Prostate gland (tissue), 2 donors: Measurements from ENCODE around the gene CMTM1. TPM values are rescaled to one million over a fixed set of nuclear protein-coding genes. Genes with fewer than 3 reads are reported as not detected.
"Not testable (repeated sequence)": the region's sequence is repeated elsewhere in the genome, so short reads cannot be mapped to it uniquely, and the experiment has no call there.

Source experiments
- DNase-seq: peaks from one replicate; pipeline ENCODE4 v3.0.0-alpha.2; 2019; ENCODE audit warnings: low spot score
- H3K27ac ChIP-seq, 2 donors: fragments of 200-600 bp; sonication (generic); 2 replicates each; pipeline ENCODE4 v1.5.1; 2017 to 2019
- H3K27me3 ChIP-seq: fragments of 200-600 bp; sonication (generic); replicated peaks from 2 replicates; pipeline ENCODE4 v1.5.1; 2019; ENCODE audit not compliant: insufficient read depth
- H3K36me3 ChIP-seq, 2 donors: fragments of 200-600 bp; sonication (generic); 1 replicate in 1 of 2; 2 replicates in 1 of 2; pipeline versions ENCODE4 v1.5.1 to v1.8.1; 2017 to 2019
- H3K4me1 ChIP-seq: fragments of 200-600 bp; sonication (generic); replicated peaks from 2 replicates; pipeline ENCODE4 v1.5.1; 2019
- H3K4me3 ChIP-seq, 2 donors: fragments of 200-600 bp; sonication (generic); 2 replicates each; pipeline ENCODE4 v1.5.1; 2017 to 2019
- H3K9me3 ChIP-seq: fragments of 200-600 bp; sonication (generic); 2 replicates; pipeline ENCODE4 v1.5.1; 2017
- POLR2A ChIP-seq: fragments of 450-650 bp; IDR thresholded peaks from one replicate; pipeline ENCODE4 v1.6.1; 2016; ENCODE audit warnings: antibody characterized with exemption, mild to moderate bottlenecking
- POLR2AphosphoS5 ChIP-seq: sonication (generic); formaldehyde crosslinking; IDR thresholded peaks from one replicate; pipeline ENCODE4 v1.6.1; 2017; ENCODE audit warnings: antibody characterized with exemption
- WGBS: methylation state at CpG from one replicate; pipeline ENCODE4 v1.1.5; 2018; 5-methylcytosine and 5-hydroxymethylcytosine counted together
- intact Hi-C: fragments of 100-400 bp; cut with DNase I; formaldehyde crosslinking; loops from one replicate; pipeline ENCODE4 v1.14.2; 2022
- small RNA-seq, 2 donors: library from RNA; depleted of rRNA; stranded (forward); fragments of <200 nt; gene quantifications; one replicate each; pipeline ENCODE3, GENCODE V24; 2016
- total RNA-seq, 2 donors: library from RNA; depleted of rRNA; stranded (reverse); fragments of >200 nt; gene quantifications; one replicate each; pipeline ENCODE4 v1.1.0, GENCODE V29; 2016
- TF ChIP-seq, protein P1 (sequence below), 4 experiments: fragments of 200-600 bp in 2 of 4; fragments of 450-650 bp in 2 of 4; sonication (generic) in 2 of 4; IDR thresholded peaks; 1 replicate in 3 of 4; 2 replicates in 1 of 4; pipeline ENCODE4 v1.5.1; 2016 to 2019; ENCODE audit warnings: antibody characterized with exemption in 4 of 4, mild to moderate bottlenecking in 2 of 4, moderate library complexity in 2 of 4

The CMTM1 gene
- total RNA-seq, 2 donors from 2014 or later = 1.5 to 2.6 TPM

DNA sequence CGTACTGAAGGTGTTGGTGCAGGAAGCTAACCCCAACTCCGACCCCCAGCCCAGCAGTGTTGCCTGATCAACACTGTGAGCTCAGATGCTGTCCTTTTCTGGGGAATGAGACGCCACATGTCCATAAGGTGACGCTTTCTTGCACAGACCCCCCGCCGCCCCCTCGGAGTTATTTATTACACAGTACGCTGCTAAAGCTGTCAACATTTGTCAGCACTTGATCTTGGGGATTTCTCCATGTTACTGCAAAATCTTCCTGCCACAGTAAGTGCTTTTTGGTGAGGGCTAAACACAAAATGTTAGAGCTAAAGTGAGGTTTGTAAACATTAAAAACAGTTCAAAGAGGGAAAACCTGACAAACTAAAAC, 54.2 kb downstream of the CMTM1 start:
- intact Hi-C loops = no loop called here
- peaks cover 6% of the 10 kb centered on the region for H3K4me1 ChIP-seq
- no peaks in the 10 kb centered on the region for H3K9me3 ChIP-seq
- H3K27ac ChIP-seq = no peak overlapping the region
- H3K4me3 ChIP-seq = no peak overlapping the region
- TF ChIP-seq POLR2A = no peak
- 76% methylated on average over 8 of the region's 8 CpGs for WGBS
- no peaks in the 10 kb centered on the region for H3K36me3 ChIP-seq
- DNase-seq = no peak
- H3K27me3 ChIP-seq = no peaks in the 10 kb centered on the region

DNA sequence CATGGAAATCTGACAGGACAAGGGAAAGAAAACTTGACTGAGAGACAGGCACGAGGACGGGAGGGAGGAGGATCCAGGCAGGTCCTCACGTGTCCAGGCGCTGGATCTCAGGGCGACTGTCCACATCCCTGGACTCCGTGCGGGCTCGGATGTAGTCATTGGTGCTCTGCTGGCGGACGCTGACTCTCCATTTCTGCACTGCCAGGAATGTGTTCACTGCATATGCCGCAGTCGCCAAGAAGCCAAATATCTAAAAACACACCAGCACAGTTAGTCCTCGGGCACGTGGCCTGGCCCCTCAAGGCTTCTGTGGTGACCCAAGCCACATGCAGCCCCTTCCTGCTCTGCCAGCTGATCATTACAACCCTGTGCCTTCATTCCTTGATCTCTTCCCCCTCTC, 55.7 kb downstream of the CMTM1 start:
- Histone ChIP-seq H3K4me3 (no peak overlapping the region), H3K36me3 (no peaks in the 10 kb centered on the region), H3K9me3 (no peaks in the 10 kb centered on the region), H3K27ac (no peak overlapping the region), H3K27me3 (no peaks in the 10 kb centered on the region), H3K4me1 (peaks cover 6% of the 10 kb centered on the region)
- no peak for DNase-seq
- WGBS = 85% methylated on average over 14 of the region's 14 CpGs
- intact Hi-C loops = no loop called here
- TF ChIP-seq, protein P1, sequence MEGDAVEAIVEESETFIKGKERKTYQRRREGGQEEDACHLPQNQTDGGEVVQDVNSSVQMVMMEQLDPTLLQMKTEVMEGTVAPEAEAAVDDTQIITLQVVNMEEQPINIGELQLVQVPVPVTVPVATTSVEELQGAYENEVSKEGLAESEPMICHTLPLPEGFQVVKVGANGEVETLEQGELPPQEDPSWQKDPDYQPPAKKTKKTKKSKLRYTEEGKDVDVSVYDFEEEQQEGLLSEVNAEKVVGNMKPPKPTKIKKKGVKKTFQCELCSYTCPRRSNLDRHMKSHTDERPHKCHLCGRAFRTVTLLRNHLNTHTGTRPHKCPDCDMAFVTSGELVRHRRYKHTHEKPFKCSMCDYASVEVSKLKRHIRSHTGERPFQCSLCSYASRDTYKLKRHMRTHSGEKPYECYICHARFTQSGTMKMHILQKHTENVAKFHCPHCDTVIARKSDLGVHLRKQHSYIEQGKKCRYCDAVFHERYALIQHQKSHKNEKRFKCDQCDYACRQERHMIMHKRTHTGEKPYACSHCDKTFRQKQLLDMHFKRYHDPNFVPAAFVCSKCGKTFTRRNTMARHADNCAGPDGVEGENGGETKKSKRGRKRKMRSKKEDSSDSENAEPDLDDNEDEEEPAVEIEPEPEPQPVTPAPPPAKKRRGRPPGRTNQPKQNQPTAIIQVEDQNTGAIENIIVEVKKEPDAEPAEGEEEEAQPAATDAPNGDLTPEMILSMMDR (IDR thresholded peaks at IDR 0.05) = no peak
- TF ChIP-seq POLR2AphosphoS5 = no peak
- no peak for TF ChIP-seq POLR2A

DNA sequence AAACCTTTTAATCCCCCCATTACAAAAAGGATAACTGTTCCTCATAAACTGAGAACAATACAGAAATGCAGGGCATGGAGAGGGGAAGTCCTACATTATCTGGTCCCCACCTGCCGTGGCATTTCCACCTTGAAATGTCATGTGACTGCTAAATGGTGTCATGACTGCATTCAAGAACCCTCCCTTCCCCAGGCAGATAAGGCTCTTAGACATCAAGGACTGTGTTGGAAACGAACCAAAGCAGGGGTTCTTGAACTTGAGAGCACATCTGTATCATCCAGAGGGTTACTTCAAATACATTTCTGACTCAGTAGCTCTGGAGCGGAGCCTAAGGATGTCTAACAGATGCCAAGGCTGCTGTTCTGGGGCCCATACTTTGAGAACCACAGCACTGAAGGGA, 56.6 kb downstream of the CMTM1 start:
- intact Hi-C loops = no loop called here
- no peaks in the 10 kb centered on the region for H3K27me3 ChIP-seq
- 71% methylated on average over 3 of the region's 3 CpGs for WGBS
- no peaks in the 10 kb centered on the region for H3K9me3 ChIP-seq
- no peak overlapping the region for H3K27ac ChIP-seq
- no peak for DNase-seq
- TF ChIP-seq, protein P1 (IDR thresholded peaks at IDR 0.05) = no peak
- TF ChIP-seq POLR2A (no peak), POLR2AphosphoS5 (no peak)
- no peak overlapping the region for H3K4me3 ChIP-seq
- H3K4me1 ChIP-seq = peaks cover 6% of the 10 kb centered on the region
- H3K36me3 ChIP-seq = no peaks in the 10 kb centered on the region

DNA sequence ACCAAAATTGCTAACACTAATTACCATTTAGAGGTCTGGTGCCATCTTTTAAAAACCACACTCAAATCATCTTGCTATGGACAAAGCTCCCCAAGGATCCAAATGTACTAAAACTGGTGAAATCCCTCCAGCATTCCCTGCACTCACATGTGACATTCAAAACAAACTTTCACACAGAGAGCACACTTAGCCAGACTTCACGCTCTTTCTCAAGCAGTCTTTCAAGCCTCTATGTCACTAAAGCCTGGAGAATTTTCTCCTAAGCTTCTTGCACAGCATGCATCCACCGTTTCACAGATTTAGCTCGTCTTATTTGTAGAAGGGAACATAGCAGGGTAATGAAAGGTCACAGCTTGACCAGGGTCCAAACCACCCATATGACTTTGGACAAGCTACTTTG, 57.5 kb downstream of the CMTM1 start:
- no peaks in the 10 kb centered on the region for H3K27me3 ChIP-seq
- intact Hi-C loops = no loop called here
- no peak overlapping the region for H3K27ac ChIP-seq
- no peaks in the 10 kb centered on the region for H3K9me3 ChIP-seq
- DNase-seq = no peak
- WGBS = 88% methylated on average over 3 of the region's 3 CpGs
- no peak for TF ChIP-seq POLR2AphosphoS5
- TF ChIP-seq, protein P1 (IDR thresholded peaks at IDR 0.05) = no peak
- no peak for TF ChIP-seq POLR2A
- no peak overlapping the region for H3K4me3 ChIP-seq
- no peaks in the 10 kb centered on the region for H3K36me3 ChIP-seq
- H3K4me1 ChIP-seq = peaks cover 5% of the 10 kb centered on the region

DNA sequence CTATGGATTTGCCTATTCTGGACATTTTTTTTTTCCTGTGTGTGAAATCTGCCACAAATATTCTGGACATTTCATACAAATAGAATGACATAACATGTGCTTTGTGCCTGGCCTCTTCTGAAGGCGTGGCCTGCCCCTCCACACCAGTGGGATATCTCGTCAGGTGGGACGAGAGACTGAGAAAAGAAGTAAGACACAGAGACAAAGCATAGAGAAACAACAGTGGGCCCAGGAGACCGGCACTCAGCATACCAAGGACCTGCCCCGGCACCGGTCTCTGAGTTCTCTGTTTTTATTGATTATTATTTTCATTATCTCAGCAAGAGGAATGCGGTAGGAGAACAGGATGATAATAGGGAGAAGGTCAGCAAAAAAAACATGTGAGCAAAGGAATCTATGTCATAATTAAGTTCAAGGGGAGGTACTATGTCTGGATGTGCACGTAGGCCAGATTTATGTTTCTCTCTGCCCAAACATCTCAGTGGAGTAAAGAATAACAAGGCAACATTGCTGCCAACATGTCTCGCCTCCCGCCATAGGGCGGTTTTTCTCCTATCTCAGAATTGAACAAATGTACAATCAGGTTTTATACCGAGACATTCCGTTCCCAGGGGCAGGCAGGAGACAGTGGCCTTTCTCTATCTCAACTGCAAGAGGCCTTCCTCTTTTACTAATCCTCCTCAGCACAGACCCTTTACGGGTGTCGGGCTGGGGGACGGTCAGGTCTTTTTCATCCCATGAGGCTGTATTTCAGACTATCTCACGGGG, 61.6 kb downstream of the CMTM1 start:
- H3K9me3 ChIP-seq, DNase-seq, H3K27me3 ChIP-seq, H3K4me1 ChIP-seq, H3K4me3 ChIP-seq, H3K27ac ChIP-seq, H3K36me3 ChIP-seq, intact Hi-C loops: not testable (repeated sequence)
- 84% methylated on average over 17 of the region's 17 CpGs for WGBS

Small RNAs within 50 kb of the gene (small RNA-seq; reads per million reads assigned to genes)
- 0 reads per million in 2 donors for gene CKLF-CMTM1

Other genes starting within 250 kb of the CMTM1 start
- 10 to 100 TPM in 1 of 2 donors, 1 to 10 TPM in 1; 8.0 to 20.8 TPM for gene CDH5, start 199.7 kb upstream of the CMTM1 start, total RNA-seq
- under 1 TPM; 0.14 to 0.51 TPM for gene BEAN1, start 139.1 kb upstream of the CMTM1 start, total RNA-seq
- 10 to 100 TPM; 28.1 to 45.9 TPM for gene TK2, start 16.3 kb upstream of the CMTM1 start, total RNA-seq
- 10 to 100 TPM; 20.5 to 28.3 TPM for gene CKLF, start 13.9 kb upstream of the CMTM1 start, total RNA-seq
- 10 to 100 TPM in 1 of 2 donors, not detected in 1; 62.9 TPM for gene CMTM2, start 13.0 kb downstream of the CMTM1 start, total RNA-seq
- 100 to 1,000 TPM in 1 of 2 donors, 10 to 100 TPM in 1; 10.7 to 133 TPM for gene CMTM3, start 38.3 kb downstream of the CMTM1 start, total RNA-seq
- 10 to 100 TPM; 46.9 to 57.7 TPM for gene CMTM4, start 130.3 kb downstream of the CMTM1 start, total RNA-seq
- gene DYNC1LI2, start 185.2 kb downstream of the CMTM1 start, total RNA-seq = 100 to 1,000 TPM in 1 of 2 donors, 10 to 100 TPM in 1; 98.1 to 149 TPM
- gene TERB1, start 235.1 kb downstream of the CMTM1 start, total RNA-seq = 1 to 10 TPM in 1 of 2 donors, not detected in 1; 2.1 TPM